ENCODE results near the gene SUMF1. TPM values are rescaled to one million over a fixed set of nuclear protein-coding genes. Genes with fewer than 3 reads are reported as not detected.
A peak's percentile ranks its signal among the peaks of the same experiment; 100 is the strongest.

Gene SUMF1
- total and polyA plus RNA-seq, 12 donors = 8.0 to 109 (median 39.0) TPM

DNA sequence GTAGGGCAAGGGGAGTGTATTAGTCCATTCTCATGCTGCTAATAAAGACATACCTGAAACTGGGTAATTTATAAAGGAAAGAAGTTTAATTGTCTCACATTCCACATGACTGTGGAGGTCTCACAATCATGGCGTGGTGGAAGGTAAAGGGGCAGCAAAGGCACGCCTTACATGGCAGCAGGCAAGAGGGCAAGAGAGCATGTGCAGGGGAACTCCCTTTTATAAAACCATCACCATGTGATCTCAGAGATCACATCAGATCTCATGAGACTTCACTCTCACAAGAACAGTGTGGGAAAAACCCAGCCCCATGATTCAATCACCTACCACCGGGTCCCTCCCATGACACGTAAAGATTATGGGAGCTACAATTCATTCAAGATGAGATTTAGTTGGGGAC, 41.4 kb downstream of the SUMF1 start:
- no peak for DNase-seq
- Histone ChIP-seq H3K27ac (no peak overlapping the region), H3K36me3 (replicated peaks in 1 of 2) (no peaks in the 10 kb centered on the region), H3K4me3 (no peak overlapping the region), H3K9me3 (replicated peaks in 1 of 3) (no peaks in the 10 kb centered on the region), H3K4me1 (replicated peaks in 1 of 2) (peaks cover 0 to 12% of the 10 kb centered on the region in 2 donors), H3K27me3 (no peaks in the 10 kb centered on the region)
- TF ChIP-seq CTCF (IDR thresholded peaks at IDR 0.05) = no peak
- no peak for TF ChIP-seq POLR2A (IDR thresholded peaks at IDR 0.05)
- intact Hi-C loops (cut with DNase I) = no loop called here
- 80 to 94% (median 89%) methylated on average over 4 of the region's 4 CpGs for WGBS, 4 donors

GRCh38 chr3:4425055-4425454, 42.0 kb downstream of the SUMF1 start:
- H3K9me3 ChIP-seq (replicated peaks in 1 of 3) = no peaks in the 10 kb centered on the region
- TF ChIP-seq CTCF (IDR thresholded peaks at IDR 0.05) (no peak), POLR2A (IDR thresholded peaks at IDR 0.05) (no peak)
- intact Hi-C loops (cut with DNase I) = no loop called here
- no peaks in the 10 kb centered on the region for H3K36me3 ChIP-seq (replicated peaks in 1 of 2)
- no peak overlapping the region for H3K4me3 ChIP-seq
- no peak for DNase-seq
- no peak overlapping the region for H3K27ac ChIP-seq
- peaks cover 0 to 12% of the 10 kb centered on the region in 2 donors for H3K4me1 ChIP-seq (replicated peaks in 1 of 2)
- no peaks in the 10 kb centered on the region for H3K27me3 ChIP-seq

DNA sequence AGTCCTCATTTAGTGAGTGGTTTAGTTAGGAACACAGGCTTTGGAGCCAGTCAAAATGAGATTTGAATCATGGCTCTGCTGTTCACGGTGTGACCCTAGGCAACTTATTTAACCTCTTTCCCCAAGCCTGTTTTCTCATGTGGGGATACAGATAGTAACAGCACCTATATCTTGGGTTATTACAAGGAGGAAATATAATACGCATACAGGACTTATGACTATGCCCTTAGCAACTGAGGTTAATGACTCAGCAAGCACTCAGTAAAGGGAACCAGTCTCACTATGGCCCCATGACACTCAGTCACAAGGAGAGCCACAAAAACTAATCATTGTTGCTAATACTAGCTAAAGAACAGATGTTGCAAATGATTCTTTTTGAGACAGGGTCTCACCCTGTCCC, 45.9 kb downstream of the SUMF1 start:
- H3K36me3 ChIP-seq (replicated peaks in 1 of 2) = peaks cover 0 to 4% of the 10 kb centered on the region in 2 donors
- no peak overlapping the region for H3K4me3 ChIP-seq
- peak in 2 of 7 donors; percentile 5 to 13 for DNase-seq
- no peaks in the 10 kb centered on the region for H3K27me3 ChIP-seq
- WGBS, 4 donors = 85 to 93% (median 87%) methylated on average over 2 of the region's 2 CpGs
- intact Hi-C loops (cut with DNase I) = no loop called here
- no peaks in the 10 kb centered on the region for H3K9me3 ChIP-seq (replicated peaks in 1 of 3)
- H3K4me1 ChIP-seq (replicated peaks in 1 of 2) = no peaks in the 10 kb centered on the region
- no peak overlapping the region for H3K27ac ChIP-seq
- TF ChIP-seq CTCF (IDR thresholded peaks at IDR 0.05) = no peak
- TF ChIP-seq POLR2A (IDR thresholded peaks at IDR 0.05) = no peak

- H3K27ac ChIP-seq = no peak overlapping the region
- WGBS, 4 donors = 98 to 100% (median 100%) methylated on average over 1 of the region's 1 CpG
These were observed 47.1 kb downstream of the SUMF1 start for GRCh38 chr3:4419920-4420319.

More at GRCh38 chr3:4419920-4420319, 47.1 kb downstream of the SUMF1 start:
- no peak for DNase-seq
- Histone ChIP-seq H3K36me3 (replicated peaks in 1 of 2) (peaks cover 0 to 4% of the 10 kb centered on the region in 2 donors), H3K9me3 (replicated peaks in 1 of 3) (no peaks in the 10 kb centered on the region), H3K4me1 (replicated peaks in 1 of 2) (no peaks in the 10 kb centered on the region), H3K27me3 (no peaks in the 10 kb centered on the region), H3K4me3 (no peak overlapping the region)
- intact Hi-C loops (cut with DNase I) = no loop called here
- TF ChIP-seq CTCF (IDR thresholded peaks at IDR 0.05) = no peak
- TF ChIP-seq POLR2A (IDR thresholded peaks at IDR 0.05) = no peak

All from adrenal gland (tissue), 12 donors.